HG03135 (cell line): Measurements from ENCODE around the gene DPP6.

Experiments
- ATAC-seq: cut with Tn5 transposase; IDR thresholded peaks from one replicate; pipeline ENCODE4 v1.9.1; 2021; ENCODE audit warnings: mild to moderate bottlenecking, moderate library complexity; ENCODE audit not compliant: unreplicated experiment

DPP6 gene

DNA sequence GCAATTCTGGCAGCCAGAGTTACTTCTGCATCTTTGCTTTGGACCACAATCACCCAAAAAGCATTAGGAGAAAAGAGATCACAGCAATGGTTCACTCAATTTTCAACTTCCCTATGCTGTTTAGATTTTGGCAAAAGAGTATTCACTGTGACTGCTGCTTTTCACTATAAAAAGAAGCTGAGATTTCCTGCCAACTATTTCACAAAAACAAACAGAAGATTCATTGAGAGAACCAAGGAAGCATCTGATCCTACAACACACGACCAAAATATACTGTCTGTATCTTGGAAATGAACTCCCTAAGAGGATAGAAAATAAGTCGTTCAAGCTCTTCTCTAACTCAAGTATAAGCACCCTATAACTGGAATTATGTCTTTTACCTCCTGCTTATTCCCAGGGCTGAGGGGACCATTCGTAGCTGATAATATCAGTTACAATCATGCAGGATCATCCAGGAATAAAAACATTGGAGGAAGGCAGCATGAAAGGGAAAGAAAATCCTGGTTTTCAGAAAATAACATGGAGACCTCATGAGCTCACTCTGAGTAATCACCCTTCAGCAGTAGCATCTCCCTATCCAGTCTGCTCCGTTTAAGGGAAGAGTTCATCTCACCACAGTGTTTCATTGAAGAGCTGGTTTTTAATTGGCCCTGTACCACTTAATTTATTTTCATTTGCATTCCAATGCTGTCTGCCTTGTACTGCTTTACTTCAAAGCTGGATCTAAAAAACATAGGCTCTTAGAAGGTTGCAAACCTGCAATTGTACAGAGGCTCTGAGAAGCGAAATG, 694.6 kb downstream of the DPP6 start:
- no peak for ATAC-seq

DNA sequence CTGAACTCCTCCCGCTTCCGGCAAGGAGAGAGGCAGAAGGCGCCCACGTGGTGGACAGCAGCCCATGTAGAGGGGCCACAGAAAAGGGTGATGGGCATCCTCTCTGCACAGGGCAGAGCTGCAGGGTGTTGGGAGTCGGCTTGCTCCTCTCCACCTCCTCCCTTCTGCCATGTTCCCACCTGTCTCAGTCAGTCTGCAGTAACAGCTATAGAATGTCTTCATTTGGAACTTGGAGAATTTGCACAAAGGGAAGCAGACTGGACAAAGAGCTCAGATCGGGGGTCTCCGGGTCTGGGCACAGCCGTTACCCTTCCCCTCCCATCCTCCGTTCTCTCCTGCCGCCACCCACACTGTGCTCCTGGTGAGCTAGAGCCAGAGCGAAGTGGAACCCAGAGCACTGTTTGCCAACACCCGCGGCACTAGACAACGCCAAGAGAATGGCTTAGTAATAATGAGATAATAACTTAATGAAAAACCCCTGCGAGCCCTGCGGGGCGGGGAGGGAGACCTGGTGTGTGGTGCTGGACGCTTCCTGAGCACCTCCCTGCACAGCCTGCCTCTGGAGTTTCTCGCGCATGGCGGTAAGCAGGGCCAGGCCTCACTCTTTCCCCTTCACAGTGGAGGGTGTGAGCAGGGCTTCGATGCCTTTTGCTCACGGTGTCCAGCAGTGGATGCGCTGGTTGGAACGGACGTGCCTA, 696.0 kb downstream of the DPP6 start:
- no peak for ATAC-seq

DNA sequence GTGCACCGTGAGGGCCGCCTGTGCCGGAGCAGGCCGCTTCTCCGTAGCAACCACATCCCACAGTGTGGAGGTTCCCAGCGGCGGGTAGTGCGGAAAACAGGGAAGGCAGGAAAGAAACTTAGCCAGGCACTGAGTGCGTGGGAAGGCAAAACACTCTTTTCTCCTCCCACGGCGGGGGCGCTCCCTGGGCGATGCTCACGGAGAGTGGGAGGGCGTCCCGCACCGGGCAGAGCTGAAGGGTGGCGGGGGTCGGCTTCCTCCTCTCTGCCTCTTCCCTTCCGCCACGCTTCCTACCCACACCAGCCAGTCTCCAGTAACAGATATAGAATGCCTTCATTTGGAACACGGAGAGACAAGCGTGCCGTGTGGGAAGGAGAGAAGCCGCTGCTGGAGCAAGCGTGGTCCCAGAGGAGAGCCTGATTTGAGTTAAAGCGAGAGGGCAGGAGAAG, 698.2 kb downstream of the DPP6 start:
- no peak for ATAC-seq

- ATAC-seq, result no peak
Observed at GRCh38 chr7:154753226-154753625, 701.0 kb downstream of the DPP6 start.

- no peak for ATAC-seq
Observed at GRCh38 chr7:154757756-154758155, 705.6 kb downstream of the DPP6 start.

DNA sequence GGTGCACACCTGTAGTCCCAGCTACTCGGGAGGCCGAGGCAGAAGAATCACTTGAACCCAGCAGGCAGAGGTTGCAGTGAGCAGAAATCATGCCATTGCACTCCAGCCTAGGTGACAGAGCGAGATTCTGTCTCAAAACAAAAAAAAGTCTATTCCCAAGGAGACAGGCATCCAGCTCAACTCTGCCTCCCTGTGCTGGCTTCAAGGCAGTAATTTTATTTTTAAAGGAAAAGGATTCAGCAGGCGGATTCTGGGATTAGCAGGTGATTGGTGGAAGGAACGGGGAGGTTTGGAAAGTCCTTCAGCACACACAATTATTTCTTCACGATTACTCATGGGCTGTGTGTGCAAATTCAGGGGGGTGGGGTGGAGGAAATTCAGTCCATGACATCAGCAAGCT, 707.8 kb downstream of the DPP6 start:
- no peak for ATAC-seq

GRCh38 chr7:154765118-154765517, 712.9 kb downstream of the DPP6 start:
- no peak for ATAC-seq

- ATAC-seq, result no peak
Observed at GRCh38 chr7:154767142-154767541, 714.9 kb downstream of the DPP6 start.

DNA sequence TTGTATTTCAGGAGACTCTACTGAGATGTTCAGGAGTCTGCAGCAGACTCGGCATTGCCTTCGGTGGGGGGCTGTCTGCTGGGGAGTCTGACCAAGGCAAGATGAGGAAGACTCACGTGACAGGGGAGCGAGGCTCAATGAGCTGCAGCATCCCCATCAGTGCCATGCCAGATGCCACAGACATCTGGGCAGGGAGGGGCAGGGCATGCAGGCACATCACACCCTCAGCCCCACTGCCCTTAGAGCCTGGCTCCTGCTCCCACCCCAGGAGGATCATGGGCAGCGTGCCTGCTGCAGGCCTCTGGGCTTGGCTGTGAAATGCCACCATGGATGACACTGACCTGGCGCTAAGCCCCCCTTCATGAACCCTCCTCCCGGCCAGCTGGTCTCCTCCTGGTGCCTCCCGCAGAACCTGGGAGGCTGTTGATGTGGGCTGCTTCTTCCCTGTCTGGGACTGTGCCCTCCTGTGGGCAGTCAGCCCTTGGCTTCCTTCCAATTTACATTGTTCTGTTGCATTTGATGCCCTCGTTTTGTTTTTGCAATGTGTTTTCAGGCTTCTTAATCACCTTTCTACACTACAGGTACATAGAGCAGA, 715.7 kb downstream of the DPP6 start:
- ATAC-seq, result no peak

DNA sequence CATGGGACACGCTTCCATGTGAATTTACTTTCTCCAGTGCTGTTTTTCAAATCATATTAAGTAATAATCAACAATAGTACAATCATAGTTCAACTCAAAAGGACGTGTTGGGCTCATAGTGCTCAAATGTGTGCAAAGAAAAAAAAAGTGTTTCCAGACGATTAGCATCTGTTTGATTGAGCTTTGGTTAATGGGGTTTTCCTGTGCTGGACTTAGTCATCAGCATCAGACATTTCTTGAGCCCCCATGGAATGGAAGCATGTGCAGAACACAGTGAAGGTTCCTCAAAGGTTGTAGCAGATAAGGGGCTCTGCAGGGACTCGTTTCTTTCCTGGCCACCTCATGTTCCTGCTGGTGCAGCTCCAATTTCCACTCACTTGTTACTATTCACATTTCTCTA, 716.8 kb downstream of the DPP6 start:
- no peak for ATAC-seq

GRCh38 chr7:154769527-154769926, 717.3 kb downstream of the DPP6 start:
- ATAC-seq, result no peak

- ATAC-seq, result no peak
Observed at GRCh38 chr7:154770361-154770760, 718.2 kb downstream of the DPP6 start.

DNA sequence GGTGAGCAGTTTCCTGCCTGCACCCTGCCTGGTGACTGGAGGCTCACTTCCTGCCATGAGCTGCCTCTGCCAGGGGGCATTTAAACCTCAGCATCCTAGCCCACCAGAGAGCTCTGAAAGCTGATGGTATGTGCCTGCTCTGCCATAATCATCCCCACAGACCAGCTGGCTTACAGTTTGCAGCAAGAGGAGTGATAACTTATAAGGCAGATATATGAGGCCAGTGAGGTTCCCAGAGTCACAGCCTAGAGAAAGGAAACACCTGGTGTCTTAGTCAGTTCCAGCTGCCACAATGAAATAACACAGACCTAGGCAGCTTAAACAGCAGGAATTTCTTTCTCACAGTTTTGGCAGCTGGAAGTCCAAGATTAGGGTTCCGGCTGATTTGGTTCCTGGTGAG, 718.8 kb downstream of the DPP6 start:
- ATAC-seq, result no peak

- no peak for ATAC-seq
Observed at GRCh38 chr7:154774303-154774969, 722.2 kb downstream of the DPP6 start.

GRCh38 chr7:154775681-154776080, 723.5 kb downstream of the DPP6 start:
- no peak for ATAC-seq

DNA sequence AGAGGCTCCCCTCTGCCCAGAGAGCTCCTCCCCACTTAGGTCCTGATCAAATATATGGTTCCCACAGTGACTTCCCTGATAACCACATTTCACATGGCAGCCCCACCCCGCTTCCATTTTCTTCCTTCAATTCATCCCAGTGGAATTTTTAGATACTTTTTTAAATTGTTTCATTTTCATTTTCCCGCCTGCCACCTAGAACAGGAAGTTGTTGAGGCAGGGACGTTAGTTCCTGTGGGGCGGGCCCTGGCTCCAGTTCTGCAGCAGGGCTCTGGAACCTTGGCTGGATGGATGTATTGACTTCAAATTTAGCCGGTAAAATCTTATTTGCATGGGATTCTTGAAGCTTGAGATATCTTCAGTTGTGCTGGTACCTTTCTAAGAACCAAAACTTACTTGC, 724.2 kb downstream of the DPP6 start:
- no peak for ATAC-seq

GRCh38 chr7:154777023-154777422, 724.8 kb downstream of the DPP6 start:
- ATAC-seq, result no peak

- no peak for ATAC-seq
Observed at GRCh38 chr7:154777489-154777888, 725.3 kb downstream of the DPP6 start.

- no peak for ATAC-seq
Observed at GRCh38 chr7:154777908-154778307, 725.7 kb downstream of the DPP6 start.

- ATAC-seq, result no peak
Observed at GRCh38 chr7:154781369-154782303, 729.4 kb downstream of the DPP6 start.
